Activated CD4-positive, alpha-beta T cell treated with anti-CD3 and anti-CD28 coated beads, Interleukin-2, Interleukin-4, amounts not matched to agents 100 ng/mL and 50 ng/mL, durations not matched to agents 16 hours and 8 hours (primary cell): ENCODE measurements around the gene CLDN11.
A peak's percentile ranks its signal among the peaks of the same experiment; 100 is the strongest.

ENCODE experiments used
- DNase-seq: peaks from one replicate; pipeline ENCODE4 v3.0.0-alpha.2; 2020; ENCODE audit warnings: low spot score

Gene CLDN11

DNA sequence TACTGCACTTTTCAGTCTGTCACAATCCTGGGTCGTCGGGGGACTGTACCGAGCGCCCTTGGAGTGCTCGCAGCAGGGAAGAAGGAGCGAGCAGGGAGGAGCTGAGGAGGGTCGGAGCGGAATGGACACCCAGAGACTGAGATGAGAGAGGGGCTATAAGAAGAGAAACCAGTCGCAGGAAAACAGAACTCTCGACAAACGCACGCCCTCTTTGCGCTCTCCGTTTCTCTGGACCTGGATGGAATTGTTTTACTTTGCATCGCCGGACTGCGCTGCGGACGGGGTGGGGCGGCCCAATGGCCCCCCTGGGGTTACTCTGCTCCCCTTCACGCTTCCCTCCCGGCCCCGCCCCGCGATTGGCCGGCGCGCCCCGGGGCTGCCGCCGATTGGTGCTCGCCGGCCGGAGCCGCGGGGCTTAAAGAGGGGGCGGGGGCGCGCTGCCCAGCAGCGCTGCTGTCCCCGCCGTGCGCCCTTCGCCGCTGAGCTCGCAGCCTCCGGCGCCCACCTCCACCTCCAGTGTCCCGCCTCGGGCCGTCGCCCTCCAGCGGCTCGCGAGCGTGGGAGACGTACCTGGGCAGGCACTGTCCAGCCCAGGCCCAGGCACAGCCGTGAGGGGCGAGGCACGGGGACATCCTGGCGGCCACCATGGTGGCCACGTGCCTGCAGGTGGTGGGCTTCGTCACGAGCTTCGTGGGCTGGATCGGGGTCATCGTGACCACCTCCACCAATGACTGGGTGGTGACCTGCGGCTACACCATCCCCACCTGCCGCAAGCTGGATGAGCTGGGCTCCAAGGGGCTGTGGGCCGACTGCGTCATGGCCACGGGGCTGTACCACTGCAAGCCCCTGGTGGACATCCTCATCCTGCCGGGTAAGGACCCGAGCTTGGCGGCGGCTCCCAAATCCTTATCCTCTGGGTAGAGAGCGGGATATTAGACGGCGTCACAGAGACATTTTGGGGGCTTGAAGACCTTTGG lies at the start of gene CLDN11:
Gene CLDN11 (plus strand): TSS at position 447 of the 977 bp plus-strand sequence. CDS start 199 bp downstream, at position 646.
- DNase-seq: no peak

DNA sequence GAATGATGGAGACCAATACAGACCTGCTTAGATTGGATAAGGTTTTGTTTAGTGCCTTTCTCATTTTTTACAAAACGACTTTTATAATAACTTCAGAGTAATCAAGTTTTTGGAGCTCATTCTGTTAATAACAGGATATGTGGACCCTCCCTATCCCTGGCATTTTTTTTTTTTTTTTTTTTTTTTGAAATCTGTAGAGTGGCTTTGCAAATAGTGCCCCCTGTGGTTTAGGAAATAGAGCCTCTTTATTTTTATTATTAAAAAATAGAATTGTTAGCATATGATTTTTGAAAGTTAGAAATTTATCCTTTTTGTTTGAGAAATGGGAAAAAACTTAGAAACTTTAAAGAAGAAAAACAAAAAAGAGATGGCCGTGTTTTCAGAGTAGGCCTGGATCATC lies 49.7 kb upstream of the CLDN11 start:
- DNase-seq: no peak

DNA sequence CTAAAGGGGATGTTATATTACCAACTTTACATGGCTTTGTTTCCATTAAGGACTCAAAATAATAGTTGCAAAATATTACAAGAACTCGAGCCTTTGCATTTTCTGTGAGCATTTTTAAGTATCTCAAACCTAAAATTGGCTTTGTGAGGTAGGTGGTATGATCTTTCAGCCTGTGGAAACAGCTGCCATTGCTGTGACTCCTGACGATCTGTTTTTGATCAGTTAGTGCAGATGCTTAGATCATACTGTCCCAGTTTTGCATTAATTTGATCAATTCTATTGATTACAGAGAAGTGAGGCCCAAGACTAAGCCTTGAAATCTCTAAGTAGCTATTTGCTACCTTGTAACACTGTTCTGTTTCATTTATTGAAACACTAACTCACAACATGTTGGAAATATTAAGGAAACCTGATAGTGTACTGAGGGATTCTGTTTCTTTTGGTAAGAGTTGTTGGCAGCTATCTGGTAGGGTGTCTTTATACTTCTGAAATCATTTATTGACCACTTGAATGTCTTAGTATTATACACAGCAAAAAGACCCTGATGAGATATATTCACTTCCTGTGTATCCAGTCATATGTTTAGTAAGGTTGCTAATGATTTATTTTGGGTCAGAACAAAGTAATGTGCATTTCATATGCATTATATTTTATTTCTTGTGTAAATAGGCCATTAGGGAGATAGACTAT lies 46.3 kb upstream of the CLDN11 start:
- DNase-seq: no peak

DNA sequence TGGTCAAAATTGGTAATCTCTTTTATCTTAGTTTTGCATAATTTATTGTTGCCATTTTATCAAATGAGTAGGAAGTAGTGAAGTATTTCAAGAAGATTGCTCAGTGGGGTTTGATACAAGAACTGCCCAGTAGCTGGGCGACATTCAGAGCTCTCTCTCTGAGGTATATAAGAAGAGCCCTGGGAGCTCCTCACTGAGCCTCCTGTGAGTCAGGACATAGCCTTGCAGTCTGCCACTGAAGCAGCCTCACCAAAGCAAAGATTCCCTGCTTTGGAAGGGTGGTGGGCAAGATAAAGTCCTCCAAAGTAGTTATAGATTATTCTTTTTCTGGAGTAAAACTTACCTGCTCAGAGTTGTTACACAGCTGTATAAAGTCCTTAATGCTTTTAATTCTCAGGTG lies 35.1 kb upstream of the CLDN11 start:
- DNase-seq: no peak

DNA sequence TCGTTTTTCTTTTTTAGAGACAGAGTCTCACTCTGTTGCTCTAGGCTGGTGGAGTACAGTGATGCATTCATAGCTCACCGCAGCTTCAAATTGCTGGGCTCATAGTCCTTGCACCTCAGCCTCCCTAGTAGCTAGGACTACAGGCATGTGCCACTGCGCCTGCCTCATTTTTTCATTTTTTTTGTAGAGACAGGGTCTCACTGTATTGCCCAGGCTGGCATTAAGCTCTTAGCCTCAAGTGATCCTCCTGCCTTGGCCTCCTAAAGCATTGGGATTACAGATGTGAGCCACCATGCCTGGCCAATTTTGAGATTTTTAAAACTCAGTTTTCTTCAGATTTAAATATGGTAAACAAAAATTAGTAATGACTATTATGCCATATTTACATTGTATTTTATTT lies 32.2 kb upstream of the CLDN11 start:
- no peak for DNase-seq

DNA sequence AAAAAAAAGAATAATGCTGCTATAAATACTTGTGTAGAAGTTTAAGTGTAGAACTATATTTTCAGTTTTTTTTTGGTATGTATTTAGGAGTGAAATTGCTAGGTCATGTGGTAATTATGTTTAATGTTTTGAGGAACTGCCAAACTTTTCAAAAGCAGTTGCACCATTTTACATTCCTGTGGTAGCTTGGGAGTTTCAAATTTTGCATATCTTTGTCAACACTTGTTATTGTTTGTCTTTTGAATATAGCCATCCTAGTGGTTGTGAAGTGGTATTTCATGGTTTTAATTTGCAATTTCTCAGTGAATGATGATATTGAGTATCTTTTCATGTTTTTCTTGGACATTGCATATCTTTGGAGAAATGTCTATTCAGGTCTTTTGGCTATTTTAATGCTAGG lies 30.7 kb upstream of the CLDN11 start:
- no peak for DNase-seq

DNA sequence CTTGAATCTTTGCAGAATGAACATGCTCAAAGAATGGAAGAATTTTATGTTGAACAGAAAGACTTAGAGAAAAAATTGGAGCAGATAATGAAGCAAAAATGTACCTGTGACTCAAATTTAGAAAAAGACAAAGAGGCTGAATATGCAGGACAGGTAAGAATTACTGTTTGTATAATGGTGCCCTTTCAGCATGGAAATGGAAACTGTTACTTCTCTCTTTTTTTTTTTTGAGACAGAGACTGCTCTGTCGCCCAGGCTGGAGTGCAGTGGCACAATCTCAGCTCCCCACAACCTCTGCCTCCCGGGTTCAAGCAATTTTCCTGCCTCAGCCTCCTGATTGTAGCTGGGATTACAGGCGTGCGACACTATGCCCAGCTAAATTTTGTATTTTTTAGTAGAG lies 27.6 kb upstream of the CLDN11 start:
- DNase-seq: no peak

DNA sequence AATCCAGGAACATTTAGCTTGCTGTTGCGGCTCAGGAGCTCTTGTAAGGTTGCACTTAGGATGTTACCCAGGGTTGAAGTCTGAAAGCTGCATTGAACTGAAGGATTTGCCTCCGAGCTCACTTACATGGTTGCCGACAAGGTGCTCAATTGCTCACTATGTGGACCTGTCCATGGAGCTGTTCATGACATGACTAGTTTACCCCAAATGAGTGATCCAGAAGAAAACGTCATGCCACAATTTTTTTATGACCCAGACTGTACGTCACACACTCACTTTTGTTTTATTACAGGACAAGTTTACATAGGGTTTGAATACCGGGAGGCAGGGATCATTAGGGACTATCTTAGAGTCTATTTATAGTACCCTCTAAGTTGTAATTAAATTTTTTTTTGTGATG lies 21.0 kb upstream of the CLDN11 start:
- DNase-seq: no peak

DNA sequence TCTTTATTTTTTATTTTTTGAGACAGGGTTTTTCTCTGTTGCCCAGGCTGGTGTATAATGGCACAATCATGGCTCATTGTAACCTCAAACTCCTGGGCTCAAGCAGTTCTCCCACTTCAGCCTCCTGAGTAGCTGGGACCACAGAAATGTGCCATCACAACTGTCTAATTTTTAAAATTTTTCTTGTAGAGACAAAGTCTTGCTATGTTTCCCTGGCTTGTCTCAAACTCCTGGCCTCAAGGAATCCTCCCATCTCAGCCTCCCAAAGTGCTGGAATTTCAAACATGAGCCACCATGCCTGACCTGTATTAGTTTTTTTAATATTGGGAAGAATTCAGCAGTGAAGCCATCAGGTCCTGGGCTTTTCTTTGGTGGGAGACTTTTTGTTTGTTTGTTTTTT lies 13.6 kb upstream of the CLDN11 start:
- DNase-seq: no peak

DNA sequence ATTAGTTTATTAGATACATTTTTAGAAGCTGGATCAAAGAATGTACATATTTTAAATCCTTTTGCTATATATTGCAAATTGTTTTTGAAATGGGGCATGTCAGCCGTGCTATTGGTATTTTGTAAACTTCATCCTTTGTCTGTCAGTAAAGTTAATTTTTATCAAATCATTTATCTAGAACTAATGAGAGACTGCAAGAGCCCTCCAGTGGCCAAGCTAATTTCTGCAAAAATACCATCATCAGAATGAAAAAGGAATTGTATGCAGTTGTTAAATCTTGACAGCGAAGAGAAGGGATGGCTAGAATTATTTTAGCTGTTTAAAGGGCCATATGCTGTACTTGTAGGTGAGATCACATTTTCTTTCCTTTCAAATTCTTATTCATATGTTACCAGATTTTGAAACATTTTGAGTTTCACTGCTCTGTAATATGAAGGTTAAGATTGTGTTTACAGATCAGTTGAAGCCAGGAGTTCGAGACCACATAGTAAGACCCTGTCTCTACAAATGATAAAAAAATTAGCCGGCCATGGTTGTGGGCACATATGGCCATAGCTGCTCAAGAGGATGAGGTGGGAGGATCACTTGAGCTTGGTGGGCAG lies 8.1 kb upstream of the CLDN11 start:
- DNase-seq: no peak

DNA sequence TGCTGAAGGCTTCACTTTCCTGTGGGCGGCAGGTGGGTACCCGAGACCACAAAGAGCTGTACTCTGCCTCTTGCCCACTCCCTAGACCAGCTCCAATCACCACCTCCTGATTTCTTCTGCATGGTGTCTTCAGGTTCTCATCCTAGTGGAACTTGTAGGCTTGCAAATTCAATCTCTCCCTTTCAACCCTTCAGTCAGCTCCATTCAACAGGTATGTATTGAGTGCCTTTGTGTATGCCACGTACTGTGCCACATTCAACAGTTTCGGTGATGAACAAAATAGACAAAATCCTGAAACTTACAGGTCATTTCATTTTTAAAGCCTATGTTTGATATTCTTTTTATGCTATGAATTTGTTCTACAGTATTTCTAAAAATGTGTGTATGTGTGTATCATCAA lies 5.4 kb upstream of the CLDN11 start:
- DNase-seq: no peak

DNA sequence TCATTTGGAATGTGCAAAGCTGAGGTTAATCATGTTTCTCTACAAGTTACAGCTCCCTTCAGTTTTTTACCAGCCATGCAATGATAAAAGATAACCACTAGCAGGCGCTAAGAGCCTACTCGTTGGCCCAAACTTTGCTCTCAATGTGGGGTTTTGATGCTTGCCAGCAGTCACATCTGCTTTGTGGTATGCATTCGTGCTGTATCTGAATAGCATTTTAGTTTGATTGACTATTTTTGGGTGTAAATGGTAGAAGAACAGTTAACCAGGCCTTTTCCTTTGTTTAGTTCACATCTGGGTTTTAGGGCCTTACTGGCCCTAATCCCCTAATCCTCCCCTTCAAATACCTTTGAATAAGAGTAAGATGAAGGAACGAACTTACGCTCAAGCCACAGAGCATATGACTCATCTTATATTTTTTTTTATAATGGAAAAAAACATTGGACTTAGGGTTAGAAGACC lies 4.4 kb upstream of the CLDN11 start:
- peak; percentile 64 for DNase-seq

DNA sequence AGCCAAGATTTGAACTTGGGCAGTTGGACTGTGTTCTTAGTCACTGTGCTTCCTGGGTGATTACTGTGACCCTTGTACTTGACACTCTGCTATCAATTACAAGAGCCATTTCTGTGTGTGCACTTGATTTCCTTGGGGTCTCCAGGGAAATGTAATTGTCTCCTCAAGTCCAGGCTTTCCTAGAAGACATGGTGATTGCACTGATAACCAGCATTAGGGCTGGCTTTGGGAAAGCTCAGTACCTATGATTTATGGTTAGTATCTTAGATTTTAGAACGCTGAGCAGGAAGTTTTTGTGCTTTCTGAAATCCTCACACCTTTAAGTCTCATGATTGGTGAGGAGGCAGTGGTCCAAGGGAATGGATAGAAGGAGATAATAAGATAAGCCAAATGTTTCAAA lies 1.6 kb upstream of the CLDN11 start:
- DNase-seq: no peak

DNA sequence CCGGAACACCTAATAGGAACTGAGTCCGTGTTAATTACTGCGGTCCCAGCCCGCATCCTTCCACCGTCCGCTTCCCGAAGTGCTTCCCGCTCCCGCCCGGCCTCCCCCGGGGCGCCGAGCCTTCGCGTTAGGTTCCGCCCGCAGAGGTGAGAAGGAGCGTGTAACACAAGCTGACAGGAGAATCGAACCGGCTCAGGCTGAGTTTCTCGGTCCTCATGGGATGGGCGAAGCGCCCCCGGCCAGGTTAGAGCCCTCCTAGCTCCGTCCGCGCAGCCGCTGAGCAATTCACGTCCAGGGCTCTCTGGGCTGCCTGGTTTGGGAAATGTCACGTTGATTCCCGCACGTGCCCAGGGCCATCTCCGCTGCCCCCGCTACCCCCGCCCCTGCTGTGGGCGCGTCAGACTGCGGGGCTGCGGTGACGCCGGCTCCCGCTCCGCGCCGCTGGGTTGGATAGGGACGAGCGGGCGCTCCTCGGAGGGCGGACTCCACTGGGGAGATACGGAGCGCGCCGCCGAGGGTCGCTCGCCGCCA lies 954 bp downstream of the CLDN11 start:
- no peak for DNase-seq

DNA sequence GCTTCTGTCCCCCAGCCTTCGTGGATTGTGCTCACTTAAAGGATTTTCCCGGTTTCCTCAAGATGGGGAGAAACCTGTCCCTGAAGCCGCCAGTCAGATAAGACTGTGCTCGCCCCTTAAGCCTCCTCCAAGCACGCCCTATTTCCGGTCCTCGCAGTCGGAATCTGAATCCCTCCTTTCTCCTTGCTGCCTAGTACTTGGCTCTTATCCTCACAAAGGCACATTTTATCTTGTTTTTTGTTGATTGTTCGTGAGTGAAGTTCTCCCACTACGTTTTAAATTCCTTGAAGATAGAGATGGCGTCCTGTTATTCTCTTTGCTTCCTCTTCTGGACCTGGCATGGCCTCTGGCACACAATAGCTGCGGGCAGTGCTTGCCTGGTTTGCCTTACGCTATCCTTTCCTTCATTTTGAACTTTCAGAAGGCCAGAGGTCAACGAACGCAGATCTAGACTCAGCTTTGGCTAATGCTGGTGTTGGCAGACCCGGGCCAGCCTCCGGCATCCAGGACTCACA lies 1.7 kb downstream of the CLDN11 start:
- DNase-seq: no peak

DNA sequence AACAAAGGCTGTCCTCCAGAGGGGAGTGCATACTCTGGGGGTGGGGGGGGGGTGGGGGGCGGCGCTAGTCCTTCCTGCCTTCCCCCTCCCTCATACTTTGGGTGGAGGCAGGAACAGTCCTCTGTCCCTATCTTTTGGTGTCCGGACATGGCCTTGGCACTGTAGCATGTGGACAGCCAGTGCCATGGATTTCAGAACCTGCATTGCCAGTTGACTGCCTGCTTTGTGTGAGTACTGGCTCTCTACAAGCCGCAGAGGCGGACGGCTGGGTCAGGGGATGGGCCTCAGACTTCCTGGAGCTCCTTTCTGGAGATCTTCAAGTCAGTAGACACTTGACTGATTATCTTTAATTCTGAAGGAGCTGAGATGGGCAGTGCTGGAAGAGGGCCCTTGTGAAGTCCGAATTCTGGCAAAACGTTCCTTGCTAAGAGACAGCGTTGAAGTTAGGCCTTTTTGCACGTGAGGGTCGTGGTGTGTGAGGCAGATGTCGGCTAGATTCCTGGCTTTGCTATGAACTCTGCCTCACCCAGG lies 2.5 kb downstream of the CLDN11 start:
- no peak for DNase-seq

DNA sequence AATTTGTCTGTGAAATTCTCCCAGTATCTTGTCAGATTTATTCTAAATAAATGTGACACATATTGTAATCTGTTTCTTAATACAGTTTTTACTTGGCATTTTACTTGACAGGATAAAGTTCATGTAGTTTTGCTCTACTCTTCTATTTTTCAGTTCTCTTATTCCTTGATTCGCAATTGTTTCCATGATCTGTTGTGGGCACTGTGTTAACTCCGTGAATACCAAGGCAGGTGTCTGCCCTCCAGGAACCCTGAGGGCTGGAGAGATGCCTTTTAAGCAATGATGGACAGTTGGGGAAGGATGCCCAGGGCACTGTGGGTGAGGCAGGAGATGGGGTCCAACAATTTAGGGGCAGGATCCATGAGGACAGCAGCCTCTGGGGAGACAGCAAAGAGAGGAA lies 3.1 kb downstream of the CLDN11 start:
- no peak for DNase-seq

DNA sequence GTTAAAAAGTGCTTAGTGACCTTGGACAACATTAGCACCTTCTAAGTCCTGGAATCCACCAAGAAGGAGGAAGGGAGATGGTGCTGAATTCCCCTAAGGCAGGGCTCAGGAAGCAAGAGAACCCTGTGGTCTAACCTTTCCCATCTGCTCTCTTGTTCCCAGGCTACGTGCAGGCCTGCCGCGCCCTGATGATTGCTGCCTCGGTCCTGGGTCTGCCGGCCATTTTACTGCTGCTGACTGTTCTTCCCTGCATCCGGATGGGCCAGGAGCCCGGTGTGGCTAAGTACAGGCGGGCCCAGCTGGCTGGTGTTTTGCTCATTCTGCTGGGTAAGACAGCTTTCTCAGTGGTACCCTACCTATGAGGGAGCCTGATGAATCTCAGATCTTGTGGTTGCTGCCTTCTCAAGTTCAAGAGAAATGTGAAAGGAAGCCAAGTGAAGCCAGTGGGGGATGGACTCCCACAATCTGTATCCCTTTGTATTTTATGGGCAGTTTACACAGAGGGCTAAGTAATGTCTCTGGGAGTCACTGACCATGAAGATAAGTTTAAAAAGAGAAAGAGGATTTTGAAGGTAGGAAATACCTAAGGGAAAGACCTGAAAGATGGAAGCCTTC lies 4.4 kb downstream of the CLDN11 start:
- no peak for DNase-seq

DNA sequence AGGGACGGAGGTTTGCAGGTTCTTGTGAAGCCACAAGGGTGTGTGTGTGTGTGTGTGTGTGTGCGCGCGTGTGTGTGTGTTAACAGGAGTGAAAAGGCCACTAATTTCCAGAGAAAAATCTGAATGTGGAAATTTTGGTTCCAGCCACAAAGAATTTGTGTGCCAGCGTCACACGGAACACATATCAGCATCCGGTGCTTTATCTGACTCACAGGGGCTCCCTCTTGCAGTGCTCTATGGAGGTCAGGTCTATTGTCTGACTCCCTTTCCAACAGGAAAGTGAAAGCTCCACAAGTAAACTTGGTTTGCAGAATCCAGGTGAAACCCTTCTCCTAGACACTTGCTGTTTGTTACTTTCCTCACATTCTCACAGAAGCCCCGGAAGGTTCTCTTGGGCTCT lies 6.2 kb downstream of the CLDN11 start:
- no peak for DNase-seq

DNA sequence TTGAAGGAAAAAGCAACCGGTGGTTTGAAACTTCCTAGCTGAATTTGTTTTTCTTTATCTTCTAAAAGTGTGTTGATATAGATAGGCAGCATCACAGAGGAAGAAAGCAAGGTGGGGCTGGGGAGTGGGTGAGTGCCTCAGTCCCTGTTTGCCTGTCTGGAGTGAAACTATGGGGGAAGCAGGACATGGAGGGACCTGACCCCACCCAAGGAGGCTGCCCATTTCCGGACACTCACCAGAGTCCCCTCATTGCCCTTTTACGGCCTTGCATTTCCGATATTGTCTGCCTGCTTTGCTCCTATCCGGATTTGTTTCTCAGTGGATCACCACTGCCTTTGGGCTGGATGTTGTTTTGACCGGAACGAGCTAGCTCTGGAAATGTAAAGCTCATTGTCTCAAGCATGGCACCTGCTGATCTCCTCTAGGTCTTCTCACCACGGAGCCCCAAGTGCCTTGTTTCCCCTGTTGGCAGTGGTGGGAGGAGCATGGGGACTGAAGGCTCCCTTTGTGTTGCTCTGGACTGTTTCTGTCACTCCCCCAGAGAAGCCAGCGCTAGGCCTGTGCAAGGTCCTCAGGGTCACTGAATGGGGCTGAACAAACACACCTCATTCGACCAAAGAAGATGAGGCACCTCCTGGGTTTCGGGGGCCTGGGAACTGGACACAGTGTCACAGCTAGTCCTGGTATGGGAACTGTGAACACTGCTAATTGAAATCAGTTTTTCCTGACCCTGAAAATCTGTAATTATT lies 7.0 kb downstream of the CLDN11 start:
- no peak for DNase-seq

DNA sequence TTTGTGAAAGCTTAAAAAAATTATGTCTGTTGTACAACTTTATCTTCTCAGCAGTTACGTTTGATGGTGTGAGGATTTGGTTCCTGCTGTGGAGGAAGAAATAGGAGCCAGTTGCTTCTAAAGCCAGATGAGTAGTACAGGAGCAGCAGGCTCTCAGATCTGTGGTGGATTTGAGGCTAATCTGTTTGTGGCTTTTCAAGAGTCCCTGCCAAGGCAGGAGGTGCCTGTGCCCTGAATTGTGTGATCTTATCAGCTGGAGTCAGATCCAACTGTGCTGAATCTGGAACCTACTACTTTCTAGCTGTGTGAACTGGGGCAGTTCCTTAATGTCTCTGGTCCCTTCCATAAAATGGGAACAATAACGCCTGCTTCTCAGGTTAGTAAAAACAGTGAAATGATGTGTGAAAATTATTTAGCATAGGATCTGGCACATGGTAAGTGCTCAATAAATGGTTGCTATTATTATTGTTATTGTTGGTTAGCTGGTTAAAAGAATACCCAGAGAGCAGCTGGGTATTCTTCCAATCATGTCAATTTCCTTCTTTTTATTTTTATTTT lies 7.7 kb downstream of the CLDN11 start:
- DNase-seq: no peak
